ENCODE measurements around the gene LAMTOR4.

- TF ChIP-seq EP300 (IDR thresholded peaks at IDR 0.05; ENCODE audit: borderline replicate concordance) (no peak), TAF1 (IDR thresholded peaks at IDR 0.05; ENCODE audit: low read depth) (no peak), EGR1 (IDR thresholded peaks at IDR 0.05) (no peak), NFIC (IDR thresholded peaks at IDR 0.05) (no peak)
Observed at GRCh38 chr7:100169147-100169850, 20.6 kb downstream of the LAMTOR4 start.

All from Ishikawa (cell line).